OCI-LY3 (cell line): ENCODE data around the gene IFITM1.

Experiments
- EZH2phosphoT487 ChIP-seq: fragments of 200-600 bp; shearing (Covaris generic); IDR thresholded peaks from 2 replicates; pipeline ENCODE4 v1.6.1; 2018; ENCODE audit warnings: antibody characterized with exemption, mixed run types, low read depth
- TF ChIP-seq, protein P1 (sequence below): fragments of 200-600, 300-600 bp; sonication (generic); IDR thresholded peaks from 2 replicates; pipeline ENCODE4 v1.5.1; 2014; ENCODE audit warnings: antibody characterized with exemption, low read length, low read depth

DNA sequence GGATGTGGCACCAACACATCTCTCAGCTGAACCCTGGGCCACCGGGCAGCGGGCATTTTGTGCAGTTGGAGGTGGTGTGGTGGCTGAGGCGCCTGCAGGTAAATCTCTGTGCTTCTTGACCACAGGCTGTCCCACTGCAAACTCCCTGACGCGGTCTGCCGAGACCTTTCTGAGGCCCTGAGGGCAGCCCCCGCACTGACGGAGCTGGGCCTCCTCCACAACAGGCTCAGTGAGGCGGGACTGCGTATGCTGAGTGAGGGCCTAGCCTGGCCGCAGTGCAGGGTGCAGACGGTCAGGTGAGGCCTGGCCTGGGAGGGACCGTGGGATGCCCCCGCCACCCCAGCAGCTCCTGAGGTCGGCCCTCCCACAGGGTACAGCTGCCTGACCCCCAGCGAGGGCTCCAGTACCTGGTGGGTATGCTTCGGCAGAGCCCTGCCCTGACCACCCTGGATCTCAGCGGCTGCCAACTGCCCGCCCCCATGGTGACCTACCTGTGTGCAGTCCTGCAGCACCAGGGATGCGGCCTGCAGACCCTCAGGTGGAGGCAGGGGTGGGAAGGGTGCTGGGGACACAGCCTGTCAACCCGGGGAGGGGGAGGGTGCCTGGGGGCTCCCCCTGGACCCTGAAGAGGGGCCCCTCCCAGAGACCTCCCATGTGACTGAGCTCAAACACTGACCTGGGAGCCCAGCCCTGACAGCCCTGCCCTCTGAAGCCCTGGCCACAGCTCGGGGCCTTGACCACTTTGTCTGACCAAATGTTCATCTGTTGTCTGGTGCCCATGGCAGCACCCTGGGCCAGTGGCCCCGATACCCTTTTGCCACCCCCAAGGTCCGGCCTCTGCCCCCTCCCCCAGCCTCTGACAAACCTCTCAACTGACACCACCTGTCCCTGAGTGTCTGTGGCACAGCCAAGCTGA, 29.5 kb upstream of the IFITM1 start:
- TF ChIP-seq, protein P1, sequence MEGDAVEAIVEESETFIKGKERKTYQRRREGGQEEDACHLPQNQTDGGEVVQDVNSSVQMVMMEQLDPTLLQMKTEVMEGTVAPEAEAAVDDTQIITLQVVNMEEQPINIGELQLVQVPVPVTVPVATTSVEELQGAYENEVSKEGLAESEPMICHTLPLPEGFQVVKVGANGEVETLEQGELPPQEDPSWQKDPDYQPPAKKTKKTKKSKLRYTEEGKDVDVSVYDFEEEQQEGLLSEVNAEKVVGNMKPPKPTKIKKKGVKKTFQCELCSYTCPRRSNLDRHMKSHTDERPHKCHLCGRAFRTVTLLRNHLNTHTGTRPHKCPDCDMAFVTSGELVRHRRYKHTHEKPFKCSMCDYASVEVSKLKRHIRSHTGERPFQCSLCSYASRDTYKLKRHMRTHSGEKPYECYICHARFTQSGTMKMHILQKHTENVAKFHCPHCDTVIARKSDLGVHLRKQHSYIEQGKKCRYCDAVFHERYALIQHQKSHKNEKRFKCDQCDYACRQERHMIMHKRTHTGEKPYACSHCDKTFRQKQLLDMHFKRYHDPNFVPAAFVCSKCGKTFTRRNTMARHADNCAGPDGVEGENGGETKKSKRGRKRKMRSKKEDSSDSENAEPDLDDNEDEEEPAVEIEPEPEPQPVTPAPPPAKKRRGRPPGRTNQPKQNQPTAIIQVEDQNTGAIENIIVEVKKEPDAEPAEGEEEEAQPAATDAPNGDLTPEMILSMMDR, result no peak
- no peak for TF ChIP-seq EZH2phosphoT487
